Breast epithelium (tissue), 3 donors: ENCODE measurements around the gene SLC66A2.

Experiments used
- POLR2A ChIP-seq: fragments of 450-650 bp; IDR thresholded peaks from one replicate; pipeline ENCODE4 v1.6.1; 2016; ENCODE audit warnings: antibody characterized with exemption, mild to moderate bottlenecking, moderate library complexity
- POLR2AphosphoS5 ChIP-seq, 3 donors: sonication (generic); formaldehyde crosslinking; IDR thresholded peaks; one replicate each; pipeline ENCODE4 v1.6.1; 2017; ENCODE audit warnings: antibody characterized with exemption in 3 of 3
- TF ChIP-seq, protein P1 (sequence below), 3 donors: fragments of 450-650 bp; IDR thresholded peaks; one replicate each; pipeline ENCODE4 v1.5.1; 2016 to 2017; ENCODE audit warnings: antibody characterized with exemption in 3 of 3, mild to moderate bottlenecking in 3 of 3, moderate library complexity in 3 of 3

DNA sequence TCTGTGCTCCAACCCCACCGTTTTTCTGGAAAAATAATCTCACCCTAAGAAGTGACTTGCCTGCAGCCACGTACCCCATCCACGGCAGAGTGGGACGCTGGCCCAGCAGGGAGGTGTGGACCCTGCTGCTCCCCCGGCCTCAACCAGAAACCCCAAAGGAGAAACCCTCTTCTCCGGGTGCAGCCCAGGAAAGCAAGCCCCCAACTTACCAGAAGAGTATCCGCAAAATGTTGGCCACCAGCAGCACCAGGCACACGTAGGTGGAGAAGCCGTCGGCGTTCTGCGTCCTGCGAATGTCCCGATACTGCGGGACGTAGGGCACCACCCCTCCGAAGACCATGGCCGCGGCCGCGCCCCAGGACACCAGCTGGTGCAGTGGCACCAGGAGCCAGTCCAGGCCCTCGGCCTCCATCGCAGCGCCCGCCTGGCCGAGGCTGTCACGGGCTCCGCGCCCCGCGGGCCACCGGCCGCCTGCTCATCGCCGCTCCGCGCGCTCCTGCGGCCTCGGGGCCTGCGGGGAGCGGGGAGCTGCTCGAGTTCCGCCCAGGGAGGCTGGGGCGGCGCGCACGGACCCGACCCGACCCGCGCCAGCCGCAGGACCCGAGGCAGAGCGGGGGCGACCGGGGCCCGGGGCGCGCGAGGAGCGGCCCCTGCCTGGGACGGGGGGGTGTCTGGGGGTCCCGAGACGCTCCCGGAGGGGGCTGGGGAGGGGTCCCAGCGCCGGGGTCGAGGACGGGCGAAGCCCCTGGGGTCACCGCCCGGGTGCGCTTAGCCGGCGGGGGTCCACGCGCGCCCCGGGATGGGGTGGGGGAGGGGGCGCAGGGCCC, 725 bp downstream of the SLC66A2 start:
- TF ChIP-seq, protein P1, sequence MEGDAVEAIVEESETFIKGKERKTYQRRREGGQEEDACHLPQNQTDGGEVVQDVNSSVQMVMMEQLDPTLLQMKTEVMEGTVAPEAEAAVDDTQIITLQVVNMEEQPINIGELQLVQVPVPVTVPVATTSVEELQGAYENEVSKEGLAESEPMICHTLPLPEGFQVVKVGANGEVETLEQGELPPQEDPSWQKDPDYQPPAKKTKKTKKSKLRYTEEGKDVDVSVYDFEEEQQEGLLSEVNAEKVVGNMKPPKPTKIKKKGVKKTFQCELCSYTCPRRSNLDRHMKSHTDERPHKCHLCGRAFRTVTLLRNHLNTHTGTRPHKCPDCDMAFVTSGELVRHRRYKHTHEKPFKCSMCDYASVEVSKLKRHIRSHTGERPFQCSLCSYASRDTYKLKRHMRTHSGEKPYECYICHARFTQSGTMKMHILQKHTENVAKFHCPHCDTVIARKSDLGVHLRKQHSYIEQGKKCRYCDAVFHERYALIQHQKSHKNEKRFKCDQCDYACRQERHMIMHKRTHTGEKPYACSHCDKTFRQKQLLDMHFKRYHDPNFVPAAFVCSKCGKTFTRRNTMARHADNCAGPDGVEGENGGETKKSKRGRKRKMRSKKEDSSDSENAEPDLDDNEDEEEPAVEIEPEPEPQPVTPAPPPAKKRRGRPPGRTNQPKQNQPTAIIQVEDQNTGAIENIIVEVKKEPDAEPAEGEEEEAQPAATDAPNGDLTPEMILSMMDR (IDR thresholded peaks at IDR 0.05) = no peak
- no peak for TF ChIP-seq POLR2AphosphoS5 (IDR thresholded peaks at IDR 0.05)
- TF ChIP-seq POLR2A = no peak
